Liver (tissue), 2 donors: Measurements from ENCODE around the gene ZNF287.

Experiments used
- CTCF ChIP-seq: fragments of 150-350 bp; IDR thresholded peaks from 2 replicates; pipeline ENCODE4 v1.5.1; 2017; ENCODE audit warnings: improper control_type of control experiment, low read depth, low read length; ENCODE audit not compliant: missing input control
- ZBTB33 ChIP-seq: IDR thresholded peaks from 2 replicates; pipeline ENCODE4 v1.6.1; 2016; ENCODE audit warnings: antibody characterized with exemption
- donor health status: healthy.

- TF ChIP-seq ZBTB33 (no peak), CTCF (no peak)
These were observed 16.4 kb downstream of the ZNF287 start for GRCh38 chr17:16552637-16553045.
